GM18499 (cell line): ENCODE measurements around the gene INSL3.

Source experiments
- ATAC-seq: cut with Tn5 transposase; IDR thresholded peaks from one replicate; pipeline ENCODE4 v1.9.1; 2021; ENCODE audit warnings: moderate number of reproducible peaks; ENCODE audit not compliant: insufficient read depth, unreplicated experiment

INSL3 gene

GRCh38 chr19:17847538-17848366 is 26.4 kb upstream of the INSL3 start, which contains the start of gene JAK3:
Gene JAK3 (minus strand): TSS chr19:17847982. CDS start chr19:17844417, 3,565 bp downstream.
- ATAC-seq: no peak

- no peak for ATAC-seq
Observed at GRCh38 chr19:17846146-17846545, 24.8 kb upstream of the INSL3 start.

GRCh38 chr19:17843908-17844490 is 22.7 kb upstream of the INSL3 start:
- ATAC-seq: no peak

GRCh38 chr19:17843292-17843827 is 22.0 kb upstream of the INSL3 start:
- ATAC-seq: no peak

GRCh38 chr19:17842663-17843291 is 21.5 kb upstream of the INSL3 start:
- ATAC-seq: no peak

GRCh38 chr19:17841810-17842662 is 20.7 kb upstream of the INSL3 start:
- ATAC-seq: no peak

GRCh38 chr19:17841371-17841809 is 20.1 kb upstream of the INSL3 start:
- ATAC-seq: no peak

GRCh38 chr19:17840019-17840418 is 18.7 kb upstream of the INSL3 start:
- no peak for ATAC-seq

GRCh38 chr19:17837972-17838371 is 16.7 kb upstream of the INSL3 start:
- no peak for ATAC-seq

- no peak for ATAC-seq
Observed at GRCh38 chr19:17836530-17836929, 15.2 kb upstream of the INSL3 start.

GRCh38 chr19:17835182-17836006 is 14.1 kb upstream of the INSL3 start:
- no peak for ATAC-seq

- no peak for ATAC-seq
Observed at GRCh38 chr19:17834350-17835181, 13.2 kb upstream of the INSL3 start.

- ATAC-seq: no peak
Observed at GRCh38 chr19:17832443-17833208, 11.3 kb upstream of the INSL3 start.

GRCh38 chr19:17831419-17831888 is 10.1 kb upstream of the INSL3 start:
- no peak for ATAC-seq

GRCh38 chr19:17830567-17831418 is 9.5 kb upstream of the INSL3 start:
- ATAC-seq: no peak

- no peak for ATAC-seq
Observed at GRCh38 chr19:17829855-17830566, 8.7 kb upstream of the INSL3 start.
